ENCODE results near the gene ATG101. TPM values are rescaled to one million over a fixed set of nuclear protein-coding genes. Genes with fewer than 3 reads are reported as not detected.
A peak's percentile ranks its signal among the peaks of the same experiment; 100 is the strongest.

The ATG101 gene
- total RNA-seq, 1 experiment from 2014 or later: 64.9 TPM

GRCh38 chr12:52076811-52077210 lies 7.0 kb downstream of the ATG101 start:
- in situ Hi-C loops (cut with HindIII; ENCODE audit: low pct_unique_long_range_greater_than_20kb, low sequenced_read_pairs): no loop called here
- Histone ChIP-seq H3K27ac (ENCODE audit: low read length) (no peak overlapping the region), H3K27me3 (ENCODE audit: control insufficient read depth, insufficient read depth, low read length) (no peaks in the 10 kb centered on the region), H3K36me3 (ENCODE audit: control insufficient read depth, insufficient read depth, low read length) (0 out of 2 replicates have a peak, but pooled peaks cover 6% of the 10 kb centered on the region), H3K4me1 (ENCODE audit: control insufficient read depth, insufficient read depth, low read length) (peaks cover 4% of the 10 kb centered on the region; the same call in 1 of the 2 replicates), H3K4me3 (ENCODE audit: low read depth in 2 of 2, low read length in 2 of 2) (no peak overlapping the region), H3K9me3 (ENCODE audit: control insufficient read depth, insufficient read depth, low read depth, low read length) (no peaks in the 10 kb centered on the region)
- ChIA-PET CTCF (no interaction called here), POLR2A (no interaction called here)
- ATAC-seq (no peak), DNase-seq (ENCODE audit: low read depth, low spot score) (no peak)
- no TSS peak for BruUV-seq (replicated peaks)
- no peak for TF ChIP-seq POLR2AphosphoS5 (IDR thresholded peaks at IDR 0.05; ENCODE audit: low read depth, low read length)
- intact Hi-C loops (cut with micrococcal nuclease; ENCODE audit: unreplicated experiment): no loop called here

- no peak for DNase-seq (ENCODE audit: low read depth, low spot score)
- ATAC-seq: no peak
- H3K36me3 ChIP-seq (ENCODE audit: control insufficient read depth, insufficient read depth, low read length): 0 out of 2 replicates have a peak, but pooled peaks cover 6% of the 10 kb centered on the region
- no peaks in the 10 kb centered on the region for H3K9me3 ChIP-seq (ENCODE audit: control insufficient read depth, insufficient read depth, low read depth, low read length)
- no peak overlapping the region for H3K4me3 ChIP-seq (ENCODE audit: low read depth in 2 of 2, low read length in 2 of 2)
- peaks cover 7% of the 10 kb centered on the region; the same call in 1 of the 2 replicates for H3K4me1 ChIP-seq (ENCODE audit: control insufficient read depth, insufficient read depth, low read length)
- no peaks in the 10 kb centered on the region for H3K27me3 ChIP-seq (ENCODE audit: control insufficient read depth, insufficient read depth, low read length)
- ChIA-PET POLR2A (no interaction called here), CTCF (interaction anchor here (0.6 to 0.8 kb wide), 4 partner anchors 9 to 790 kb away, joined by 3 to 8 read pairs (median 5); partner anchors contain the start of gene ATG101)
- intact Hi-C loops (cut with micrococcal nuclease; ENCODE audit: unreplicated experiment) (no loop called here), in situ Hi-C loops (cut with HindIII; ENCODE audit: low pct_unique_long_range_greater_than_20kb, low sequenced_read_pairs) (no loop called here)
- no peak overlapping the region for H3K27ac ChIP-seq (ENCODE audit: low read length)
- TF ChIP-seq POLR2AphosphoS5 (IDR thresholded peaks at IDR 0.05; ENCODE audit: low read depth, low read length) (no peak), SIN3A (IDR thresholded peaks at IDR 0.05; ENCODE audit: borderline replicate concordance, insufficient read depth, low read depth, low read length) (no peak), CTCF (IDR thresholded peaks at IDR 0.05) (no peak), REST (IDR thresholded peaks at IDR 0.05; ENCODE audit: insufficient read depth in 1 of 2, low read depth in 2 of 2, low read length in 1 of 2) (peak in 1 of 2 experiments; percentile 65; a peak in 2 of 4 replicates), TCF7L2 (IDR thresholded peaks at IDR 0.05; ENCODE audit: low read depth, low read length) (no peak)
- BruUV-seq (replicated peaks): no TSS peak
Observed at GRCh38 chr12:52078276-52078675, 8.5 kb downstream of the ATG101 start.

GRCh38 chr12:52079576-52080402 lies 10.0 kb downstream of the ATG101 start, which contains the start of gene SMIM41:
SMIM41 (plus strand) TSS chr12:52079704; CDS start chr12:52079780, 76 bp downstream.
- peaks cover 7% of the 10 kb centered on the region; the same call in 1 of the 2 replicates for H3K4me1 ChIP-seq (ENCODE audit: control insufficient read depth, insufficient read depth, low read length)
- ChIA-PET CTCF (interaction anchor here (3.7 kb wide), 1 partner anchor 55 kb away, joined by 47 read pairs; no protein-coding TSS in a partner anchor), POLR2A (no interaction called here)
- no peak within 1 kb of the TSS for H3K27ac ChIP-seq (ENCODE audit: low read length)
- intact Hi-C loops (cut with micrococcal nuclease; ENCODE audit: unreplicated experiment): no loop called here
- TF ChIP-seq POLR2AphosphoS5 (IDR thresholded peaks at IDR 0.05; ENCODE audit: low read depth, low read length): no peak
- TF ChIP-seq REST (IDR thresholded peaks at IDR 0.05; ENCODE audit: insufficient read depth in 1 of 2, low read depth in 2 of 2, low read length in 1 of 2): no peak
- no peak for TF ChIP-seq TCF7L2 (IDR thresholded peaks at IDR 0.05; ENCODE audit: low read depth, low read length)
- no peak for TF ChIP-seq SIN3A (IDR thresholded peaks at IDR 0.05; ENCODE audit: borderline replicate concordance, insufficient read depth, low read depth, low read length)
- TF ChIP-seq CTCF (IDR thresholded peaks at IDR 0.05): no peak
- no peak within 1 kb of the TSS for H3K4me3 ChIP-seq (ENCODE audit: low read depth in 2 of 2, low read length in 2 of 2)
- no peaks in the 10 kb centered on the region for H3K9me3 ChIP-seq (ENCODE audit: control insufficient read depth, insufficient read depth, low read depth, low read length)
- BruUV-seq (replicated peaks): no TSS peak
- H3K36me3 ChIP-seq (ENCODE audit: control insufficient read depth, insufficient read depth, low read length): 0 out of 2 replicates have a peak, but pooled peaks cover 6% of the 10 kb centered on the region
- in situ Hi-C loops (cut with HindIII; ENCODE audit: low pct_unique_long_range_greater_than_20kb, low sequenced_read_pairs): no loop called here
- no peak for ATAC-seq
- DNase-seq (ENCODE audit: low read depth, low spot score): no peak
- no peaks in the 10 kb centered on the region for H3K27me3 ChIP-seq (ENCODE audit: control insufficient read depth, insufficient read depth, low read length)
